ENCODE data around the gene SORL1.
"Not testable (repeated sequence)": the region's sequence is repeated elsewhere in the genome, so short reads cannot be mapped to it uniquely, and the experiment has no call there.

Gene SORL1

GRCh38 chr11:121611242-121611641 is 159.1 kb downstream of the SORL1 start:
- no peak for DNase-seq (ENCODE audit: low read depth in 2 of 3, low spot score in 1 of 3)

- DNase-seq (ENCODE audit: low read depth in 2 of 3, low spot score in 1 of 3), result no peak
Observed at GRCh38 chr11:121613724-121614123, 161.6 kb downstream of the SORL1 start.

DNA sequence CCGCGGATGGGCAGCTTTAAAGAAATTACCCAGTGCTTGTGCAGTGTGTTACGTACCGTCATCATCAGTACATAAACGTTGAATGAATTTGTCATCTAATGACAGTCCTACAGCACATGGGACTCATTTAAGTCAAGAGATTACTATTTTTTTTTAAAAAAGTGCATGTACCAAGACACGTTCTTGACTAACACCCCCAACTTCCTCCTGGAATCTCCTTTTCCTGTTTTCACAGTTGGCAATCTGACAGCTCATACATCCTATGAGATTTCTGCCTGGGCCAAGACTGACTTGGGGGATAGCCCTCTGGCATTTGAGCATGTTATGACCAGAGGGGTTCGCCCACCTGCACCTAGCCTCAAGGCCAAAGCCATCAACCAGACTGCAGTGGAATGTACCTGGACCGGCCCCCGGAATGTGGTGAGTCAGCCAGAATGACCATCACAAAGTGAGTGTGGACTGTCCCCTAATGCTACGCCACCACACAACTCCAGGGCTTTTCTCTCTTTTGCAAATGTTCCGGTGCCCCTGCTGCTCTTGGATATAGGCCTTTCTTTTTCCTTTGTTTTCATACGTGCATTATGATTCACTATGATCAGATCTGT is 162.6 kb downstream of the SORL1 start:
- DNase-seq (ENCODE audit: low read depth in 2 of 3, low spot score in 1 of 3), result no peak

DNA sequence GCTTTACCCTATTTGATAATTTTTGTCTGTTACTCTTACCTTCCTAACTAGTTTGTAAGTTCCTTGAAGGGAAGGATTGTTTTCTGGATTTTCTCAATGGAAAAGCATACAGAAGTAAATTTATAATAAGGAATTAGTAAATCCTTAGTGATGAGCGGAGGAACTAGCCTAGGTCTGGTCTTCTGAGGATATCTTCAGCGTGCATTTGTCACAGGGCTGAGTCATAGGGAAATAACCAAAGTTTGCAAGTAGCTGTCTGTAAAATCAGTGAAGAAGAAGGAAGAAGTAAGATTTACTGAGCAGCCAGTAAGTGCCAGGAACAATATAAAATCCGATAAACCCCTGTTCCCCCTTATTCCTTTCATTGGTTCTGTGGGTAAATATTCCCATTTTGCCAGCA is 163.4 kb downstream of the SORL1 start:
- DNase-seq (ENCODE audit: low read depth in 2 of 3, low spot score in 1 of 3), result no peak

GRCh38 chr11:121618516-121618915 is 166.4 kb downstream of the SORL1 start:
- no peak for DNase-seq (ENCODE audit: low read depth in 2 of 3, low spot score in 1 of 3)

GRCh38 chr11:121625777-121626506 is 173.8 kb downstream of the SORL1 start:
- no peak for DNase-seq (ENCODE audit: low read depth in 2 of 3, low spot score in 1 of 3)

DNA sequence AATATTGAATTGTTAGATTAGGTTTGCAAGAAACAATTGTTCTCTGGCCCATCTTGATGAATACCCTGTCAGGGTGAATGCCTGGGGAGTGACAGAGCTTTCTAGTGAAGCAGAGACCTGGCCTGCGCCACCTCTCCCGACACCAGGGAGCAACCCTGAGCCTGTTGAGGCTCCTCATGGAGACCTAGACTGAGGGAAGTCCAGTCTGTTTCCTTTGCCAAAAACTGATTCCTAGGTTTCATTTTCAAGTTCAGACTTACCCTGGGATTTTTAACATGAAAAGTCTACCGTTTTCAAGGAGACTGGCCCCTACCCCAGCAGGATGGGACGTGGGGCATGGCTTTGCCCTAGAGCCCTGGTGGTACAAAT is 174.4 kb downstream of the SORL1 start:
- no peak for DNase-seq (ENCODE audit: low read depth in 2 of 3, low spot score in 1 of 3)

- DNase-seq (ENCODE audit: low read depth in 2 of 3, low spot score in 1 of 3), result no peak
Observed at GRCh38 chr11:121626980-121627379, 174.9 kb downstream of the SORL1 start.

DNA sequence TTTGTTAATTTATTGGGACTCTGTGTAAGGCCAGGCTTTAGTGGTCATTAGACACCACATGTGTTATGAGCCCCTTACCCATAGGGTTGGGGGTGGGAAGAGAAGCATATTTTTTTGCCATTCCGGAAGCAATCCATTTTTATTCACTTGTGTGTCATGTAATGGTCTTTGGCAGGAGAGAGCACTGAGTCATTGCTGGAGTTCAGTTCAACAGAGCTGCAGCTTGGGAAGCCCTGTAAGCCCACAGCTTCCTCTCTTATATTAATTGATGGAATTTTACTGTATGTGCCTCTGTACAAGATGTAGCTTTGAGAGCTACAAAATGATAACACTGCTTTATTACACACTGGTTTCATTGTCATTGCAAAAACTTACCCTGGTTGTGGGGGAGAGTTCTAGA is 177.9 kb downstream of the SORL1 start:
- no peak for DNase-seq (ENCODE audit: low read depth in 2 of 3, low spot score in 1 of 3)

GRCh38 chr11:121631456-121631855 is 179.3 kb downstream of the SORL1 start:
- DNase-seq (ENCODE audit: low read depth in 2 of 3, low spot score in 1 of 3), result no peak

DNA sequence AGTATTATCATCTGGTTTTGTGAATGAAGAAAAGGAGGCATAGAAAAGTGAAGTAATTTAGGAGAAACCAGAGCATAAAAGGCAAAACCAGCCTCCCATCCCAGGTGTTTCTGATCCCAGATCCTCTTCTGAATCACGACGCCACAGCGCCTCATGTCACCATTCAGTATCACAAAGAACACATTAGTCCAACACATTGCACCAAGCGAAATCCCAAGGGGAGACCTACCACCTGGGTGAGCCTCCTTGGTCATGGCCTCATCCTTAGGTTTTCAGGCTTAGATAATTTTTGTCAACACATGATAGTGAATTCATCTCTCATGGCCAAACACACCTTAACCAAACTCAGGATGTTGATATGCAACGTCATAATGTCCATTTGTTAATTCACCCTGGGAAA is 182.2 kb downstream of the SORL1 start:
- no peak for DNase-seq (ENCODE audit: low read depth in 2 of 3, low spot score in 1 of 3)

GRCh38 chr11:121634889-121635288 is 182.8 kb downstream of the SORL1 start:
- no peak for DNase-seq (ENCODE audit: low read depth in 2 of 3, low spot score in 1 of 3)

- no peak for DNase-seq (ENCODE audit: low read depth in 2 of 3, low spot score in 1 of 3)
Observed at GRCh38 chr11:121636081-121636799, 184.1 kb downstream of the SORL1 start.

DNA sequence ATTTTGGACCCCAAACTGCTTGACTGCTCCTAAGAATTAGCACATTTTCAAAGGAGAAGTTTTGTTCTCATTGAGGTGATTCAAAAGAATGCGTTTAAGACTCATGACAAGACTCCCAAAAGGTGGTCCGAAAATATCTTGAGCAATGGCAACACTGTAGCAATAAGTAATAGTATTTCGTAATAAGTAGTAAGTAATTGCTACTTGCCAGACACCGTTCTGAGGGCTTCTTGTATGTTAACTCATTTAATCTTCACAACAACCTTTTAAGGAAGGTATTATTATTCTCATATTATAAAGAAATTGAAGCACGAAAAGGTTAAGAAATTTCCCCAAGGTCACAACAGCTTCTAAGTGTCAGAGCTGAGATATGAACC is 184.7 kb downstream of the SORL1 start:
- no peak for DNase-seq (ENCODE audit: low read depth in 2 of 3, low spot score in 1 of 3)

GRCh38 chr11:121637587-121637986 is 185.5 kb downstream of the SORL1 start:
- not testable (repeated sequence) for DNase-seq (ENCODE audit: low read depth in 2 of 3, low spot score in 1 of 3)

GRCh38 chr11:121643479-121644186 is 191.5 kb downstream of the SORL1 start:
- no peak for DNase-seq (ENCODE audit: low read depth in 2 of 3, low spot score in 1 of 3)

- no peak for DNase-seq (ENCODE audit: low read depth in 2 of 3, low spot score in 1 of 3)
Observed at GRCh38 chr11:121644187-121644512, 192.0 kb downstream of the SORL1 start.

DNA sequence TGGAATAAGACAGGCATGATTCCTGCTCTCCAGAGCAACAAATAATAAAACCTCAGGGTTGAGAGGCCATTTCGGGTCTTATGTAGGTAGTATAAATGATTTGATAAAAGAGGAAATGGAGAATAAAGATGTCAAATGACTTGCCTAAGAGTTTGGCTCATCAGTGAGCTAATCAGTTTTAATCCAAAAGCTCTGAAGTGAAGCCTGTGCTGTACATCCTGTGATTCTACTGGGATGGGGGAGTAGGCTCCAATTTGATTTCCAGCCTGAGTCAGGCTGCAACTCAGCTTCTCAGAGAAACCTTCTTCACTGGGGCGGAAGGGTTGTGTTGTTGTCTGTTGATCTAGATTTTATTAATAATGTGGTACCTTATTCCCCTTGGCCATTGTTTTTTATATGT is 192.9 kb downstream of the SORL1 start:
- no peak for DNase-seq (ENCODE audit: low read depth in 2 of 3, low spot score in 1 of 3)

- DNase-seq (ENCODE audit: low read depth in 2 of 3, low spot score in 1 of 3), result no peak
Observed at GRCh38 chr11:121645596-121645995, 193.5 kb downstream of the SORL1 start.

DNA sequence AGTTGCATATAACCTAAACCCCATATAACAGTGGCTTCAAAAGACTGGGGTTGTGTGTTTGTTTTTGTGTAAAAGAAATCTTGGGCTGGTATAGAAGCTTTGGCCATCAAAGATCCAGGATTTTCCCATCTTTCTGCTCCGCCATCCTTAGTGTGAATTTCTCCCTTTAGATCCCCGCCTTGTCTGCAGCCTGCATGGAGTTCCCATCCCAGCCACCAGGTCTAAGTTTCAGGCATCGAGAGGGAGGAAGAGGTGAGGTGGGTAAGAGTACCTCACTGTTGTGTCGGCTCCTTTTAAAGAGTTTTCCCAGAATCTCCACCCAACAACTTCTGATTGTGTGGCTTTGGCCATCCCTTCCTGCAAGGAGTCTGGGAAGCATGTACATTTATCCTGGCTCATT is 196.2 kb downstream of the SORL1 start:
- no peak for DNase-seq (ENCODE audit: low read depth in 2 of 3, low spot score in 1 of 3)

DNA sequence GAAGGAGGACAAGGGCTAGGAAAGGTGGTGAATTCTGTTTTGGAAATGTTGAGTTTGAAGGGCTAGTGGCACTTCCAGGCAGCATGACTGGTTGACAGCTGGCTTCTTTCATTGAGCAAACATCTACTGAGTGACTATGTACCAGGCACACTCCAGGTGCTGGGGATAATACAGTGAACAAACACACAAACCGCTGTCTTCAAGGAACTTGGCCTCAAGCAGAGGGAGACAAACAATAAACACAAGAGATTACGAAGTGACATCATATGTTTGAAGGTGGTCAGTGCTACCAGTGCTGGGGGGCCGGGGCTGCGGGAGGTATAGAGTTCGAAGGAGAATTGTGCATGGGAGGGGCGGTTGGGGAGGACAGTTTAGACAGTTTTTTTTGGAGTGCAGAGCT is 197.7 kb downstream of the SORL1 start:
- no peak for DNase-seq (ENCODE audit: low read depth in 2 of 3, low spot score in 1 of 3)

Measured in stimulated activated CD4-positive, alpha-beta T cell treated with anti-CD3 and anti-CD28 coated beads, Interleukin-12 subunit alpha, Interleukin-12 subunit beta, amount 100 ng/mL, for 48 hours (primary cell).